Hypothalamus (tissue), 51 donors: ENCODE results near the gene FBXO3.

Source experiments
- DNase-seq, 51 donors: peaks; one replicate each; lab custom pipeline; 2025; lab: John Stamatoyannopoulos, UW

FBXO3 gene

DNA sequence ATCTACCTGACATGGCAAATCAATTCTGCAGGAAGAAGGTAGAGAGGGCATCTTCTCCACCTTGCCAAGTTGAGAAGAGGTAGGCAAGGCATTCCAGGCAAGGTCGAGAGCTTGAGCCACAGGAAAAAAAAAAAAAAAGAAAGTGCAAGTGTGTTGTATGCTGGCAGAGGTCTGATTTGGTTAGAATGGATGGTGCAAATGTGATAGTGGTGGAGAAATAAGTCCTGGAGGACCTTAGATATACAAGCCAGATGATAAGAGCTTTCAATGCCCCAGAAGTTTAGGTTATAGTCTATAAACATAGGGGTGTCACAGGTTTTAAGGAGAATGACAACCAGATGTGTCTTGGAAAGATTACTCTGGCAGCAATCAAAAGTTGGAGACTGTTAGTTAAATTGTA lies 1.4 kb downstream of the FBXO3 start:
- DNase-seq = no peak

DNA sequence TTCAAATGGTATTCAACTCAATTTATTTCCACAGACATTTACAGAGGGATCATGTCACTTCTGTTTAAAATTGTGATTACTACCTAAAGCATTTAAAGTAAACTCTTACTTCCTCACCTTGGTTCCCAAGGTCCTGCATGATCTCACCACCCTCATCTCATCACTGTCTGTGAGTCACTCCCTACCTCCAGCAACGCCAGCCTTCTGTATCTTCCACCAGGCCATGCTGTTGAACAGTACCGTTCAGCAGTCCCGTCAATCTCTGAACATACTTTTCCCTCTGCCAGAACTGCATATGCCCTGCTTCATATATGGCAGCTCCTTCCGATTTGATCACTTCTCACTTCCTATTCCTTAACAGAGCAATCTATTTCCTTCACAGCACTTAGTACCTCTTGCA lies 2.0 kb downstream of the FBXO3 start:
- DNase-seq = no peak

GRCh38 chr11:33770236-33770635 lies 4.1 kb downstream of the FBXO3 start:
- no peak for DNase-seq

- no peak for DNase-seq
Observed at GRCh38 chr11:33769542-33769941, 4.8 kb downstream of the FBXO3 start.

- DNase-seq = no peak
Observed at GRCh38 chr11:33767624-33768023, 6.7 kb downstream of the FBXO3 start.

DNA sequence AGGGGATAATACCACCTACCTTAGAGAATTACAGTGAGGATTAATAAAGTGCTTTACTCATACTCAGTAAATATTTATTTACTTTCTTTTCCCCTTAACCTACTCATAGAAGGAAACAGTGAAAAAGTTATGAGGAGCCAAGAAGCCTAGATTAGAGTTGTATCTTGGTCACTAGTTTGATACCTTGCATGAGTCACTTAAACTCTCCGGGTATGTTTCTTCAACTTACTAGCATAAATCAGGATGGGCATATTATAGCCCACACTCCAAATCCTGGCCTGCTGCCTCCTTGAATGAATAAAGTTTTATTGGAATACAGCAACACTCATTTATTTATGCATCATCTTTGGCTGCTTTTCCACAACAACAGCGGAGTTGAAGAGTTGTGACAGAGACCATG lies 8.2 kb downstream of the FBXO3 start:
- DNase-seq = no peak

GRCh38 chr11:33761471-33761870 lies 12.8 kb downstream of the FBXO3 start:
- DNase-seq = no peak

DNA sequence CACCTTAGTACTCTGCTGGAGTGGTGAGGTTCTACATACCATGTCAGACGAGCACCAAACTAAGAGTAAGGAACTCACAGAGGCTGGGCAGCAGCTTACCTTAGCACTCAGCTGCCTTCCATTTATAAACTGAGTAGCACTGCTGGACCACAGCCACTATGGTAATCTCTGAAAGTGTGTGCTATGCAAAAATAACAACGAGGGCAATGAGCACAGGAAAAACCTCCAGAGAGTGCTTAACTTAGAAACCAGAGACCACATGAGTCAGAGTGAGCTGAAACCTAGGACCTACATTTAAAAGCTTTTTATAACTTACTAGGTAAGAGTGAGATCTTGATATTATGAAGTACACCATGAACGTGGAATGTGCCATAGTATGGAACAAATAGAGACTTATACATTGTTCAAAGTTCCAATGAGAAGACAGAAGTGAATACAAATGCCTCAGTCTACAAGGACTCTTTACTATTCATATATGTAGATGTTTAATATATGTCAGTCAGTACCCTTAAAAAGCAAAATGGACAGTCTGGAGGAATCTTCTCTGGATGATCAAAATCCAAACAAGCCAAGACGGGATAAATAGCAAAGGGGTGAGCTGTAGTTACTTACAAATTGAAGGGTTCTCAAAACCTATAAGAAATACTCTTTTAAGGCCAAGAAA lies 20.9 kb downstream of the FBXO3 start:
- DNase-seq = no peak

DNA sequence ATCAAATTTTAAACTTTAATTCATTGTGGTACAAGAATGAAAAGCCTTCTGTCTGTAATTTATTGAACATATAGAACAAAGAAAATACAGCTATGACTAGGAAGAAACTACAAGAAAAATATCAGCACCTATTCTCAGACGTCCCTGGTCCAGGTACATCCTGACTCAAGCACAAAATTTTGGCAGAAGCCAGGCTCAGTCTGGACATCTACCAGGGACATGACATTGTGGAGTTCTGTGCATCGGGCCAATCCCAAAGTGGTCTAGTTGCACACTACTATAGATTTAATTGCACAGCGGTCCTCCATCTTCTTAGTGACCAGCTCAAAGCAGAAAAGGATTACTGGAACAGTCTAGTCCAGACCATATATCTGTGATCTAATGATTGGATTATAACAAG lies 22.4 kb downstream of the FBXO3 start:
- no peak for DNase-seq

DNA sequence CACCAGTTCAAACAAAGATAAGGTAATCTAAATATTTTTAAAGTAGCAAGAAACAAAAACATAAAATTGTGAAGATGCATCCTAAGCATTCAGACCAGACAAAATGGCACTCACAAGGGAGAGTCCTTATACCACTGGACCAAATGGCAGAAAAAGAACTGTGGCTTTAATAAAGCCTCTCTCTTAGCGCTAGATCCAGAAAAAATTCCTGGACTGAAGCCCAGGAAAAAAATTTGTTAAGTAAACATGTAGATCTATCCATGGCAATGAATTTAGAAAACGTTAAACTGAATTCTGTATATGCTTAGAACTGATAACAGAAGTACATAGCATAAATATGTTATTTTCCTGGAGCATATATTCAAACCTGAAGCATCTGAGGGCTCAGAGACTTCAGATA lies 26.3 kb downstream of the FBXO3 start:
- no peak for DNase-seq

GRCh38 chr11:33743291-33743690 lies 31.0 kb downstream of the FBXO3 start:
- no peak for DNase-seq

DNA sequence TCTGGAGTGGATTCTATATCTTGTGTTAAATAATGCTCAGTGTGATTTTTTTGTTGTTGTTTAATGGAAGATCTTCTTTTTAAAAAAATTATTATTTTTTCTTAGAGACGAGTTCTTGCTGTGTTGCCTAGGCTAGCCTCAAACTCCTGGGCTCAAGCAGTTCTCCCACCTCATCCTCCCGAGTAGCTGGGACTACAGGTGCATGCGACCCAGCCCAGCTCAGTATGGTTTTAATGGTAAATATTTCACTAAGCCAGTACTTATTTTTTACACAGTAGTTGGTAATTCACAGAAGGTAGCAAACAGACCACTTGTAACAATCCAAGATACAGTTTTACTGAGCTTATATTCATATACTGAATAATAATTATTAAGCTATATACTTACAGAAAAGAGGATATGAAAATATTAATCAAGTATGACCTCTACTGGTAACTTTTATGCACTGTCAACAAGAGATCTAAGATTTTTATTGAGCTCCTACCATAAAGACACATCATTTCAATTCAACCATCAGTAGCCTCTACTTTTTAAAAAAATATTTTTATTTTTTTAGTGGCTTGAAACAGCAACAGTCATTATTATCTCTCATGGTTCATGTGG lies 32.0 kb downstream of the FBXO3 start:
- DNase-seq = no peak

DNA sequence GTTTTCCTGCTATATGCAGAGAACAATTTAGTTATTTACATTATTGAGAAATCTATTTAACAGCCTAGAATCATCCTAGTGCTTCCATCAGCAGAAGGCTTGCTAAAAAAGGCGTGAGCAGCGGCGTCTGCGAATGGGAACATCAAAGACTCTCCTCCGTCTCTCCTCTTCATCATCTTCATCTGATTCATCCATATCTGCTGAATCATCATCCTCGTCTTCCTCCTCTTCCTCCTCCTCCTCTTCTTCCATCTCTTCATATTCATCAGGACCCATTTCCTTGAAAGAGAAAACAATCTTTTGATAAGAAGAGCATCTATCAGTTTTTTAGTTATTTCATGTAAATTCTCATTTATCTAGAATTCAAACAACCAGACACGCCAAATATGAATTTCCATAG lies 32.5 kb downstream of the FBXO3 start:
- DNase-seq = no peak

- DNase-seq = no peak
Observed at GRCh38 chr11:33737362-33737821, 36.9 kb downstream of the FBXO3 start.

GRCh38 chr11:33736148-33736812 lies 38.0 kb downstream of the FBXO3 start, which contains the start of gene CD59:
Gene CD59 (minus strand): TSS chr11:33736423. CDS start chr11:33722445, 13,978 bp downstream.
- DNase-seq = peak; percentile 35 to 95 (median 87)

DNA sequence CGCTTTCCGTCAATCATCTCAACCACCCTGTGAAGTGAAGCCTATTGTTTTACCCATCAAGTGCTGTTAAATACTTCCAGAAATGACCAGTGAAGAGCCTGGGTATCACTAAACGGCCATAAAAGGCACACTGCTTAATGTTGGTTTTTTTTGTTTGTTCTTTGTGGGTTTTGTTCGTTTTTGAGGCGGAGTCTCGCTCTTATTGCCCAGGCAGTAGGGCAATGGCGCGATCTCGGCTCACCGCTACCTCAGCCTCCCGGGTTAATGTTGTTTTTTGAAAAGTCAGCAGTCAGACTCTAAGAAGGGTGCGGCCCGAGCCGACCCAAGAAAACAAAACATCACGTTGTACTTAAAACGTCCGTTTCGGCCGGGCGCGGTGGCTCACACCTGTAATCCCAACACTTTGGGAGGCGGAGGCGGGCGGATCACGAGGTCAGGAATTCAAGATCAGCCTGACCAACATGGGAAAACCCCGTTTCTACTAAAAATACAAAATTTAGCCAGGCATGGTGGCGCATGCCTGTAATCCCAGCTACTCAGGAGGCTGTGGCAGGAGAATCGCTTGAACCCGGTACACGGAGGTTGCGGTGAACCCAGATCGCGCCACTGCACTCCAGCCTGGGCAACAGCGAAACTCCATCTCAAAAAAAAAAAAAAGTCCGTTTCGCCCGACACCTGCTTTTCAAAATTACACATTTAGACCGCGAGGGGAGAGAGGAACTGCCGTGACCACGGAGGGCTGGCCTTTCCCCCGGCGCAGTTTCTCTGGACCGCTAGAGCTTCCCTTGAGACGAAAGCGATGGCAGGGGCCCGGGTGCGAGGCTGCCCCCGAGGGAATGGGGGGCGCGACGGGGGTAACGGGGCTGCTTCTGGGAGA lies 38.8 kb downstream of the FBXO3 start:
- peak in 12 of 51 donors; percentile 5 to 65 (median 26) for DNase-seq

GRCh38 chr11:33734441-33735270 lies 39.7 kb downstream of the FBXO3 start:
- peak in 8 of 51 donors; percentile 4 to 61 (median 16) for DNase-seq

- no peak for DNase-seq
Observed at GRCh38 chr11:33733980-33734379, 40.3 kb downstream of the FBXO3 start.

- no peak for DNase-seq
Observed at GRCh38 chr11:33731723-33732531, 42.4 kb downstream of the FBXO3 start.
